ENCODE measurements around the gene LRIT3.

LRIT3 gene

GRCh38 chr4:109910256-109910655, 62.3 kb downstream of the LRIT3 start:
- DNase-seq, result no peak

- DNase-seq, result no peak
These were observed 65.0 kb downstream of the LRIT3 start, which contains the start of gene EGF for GRCh38 chr4:109912706-109913595. Gene EGF, plus strand, starts transcription at chr4:109912883. Its CDS starts 453 bp downstream, at chr4:109913336.

GRCh38 chr4:109913596-109914241, 65.8 kb downstream of the LRIT3 start:
- DNase-seq, result no peak

GRCh38 chr4:109914322-109914721, 66.4 kb downstream of the LRIT3 start:
- DNase-seq, result no peak

- no peak for DNase-seq
These were observed 67.6 kb downstream of the LRIT3 start for GRCh38 chr4:109915385-109916026.

- no peak for DNase-seq
These were observed 68.1 kb downstream of the LRIT3 start for GRCh38 chr4:109916027-109916409.

- DNase-seq, result no peak
These were observed 73.5 kb downstream of the LRIT3 start for GRCh38 chr4:109921384-109921808.

Measured in COR-L47 (cell line).